HepG2 (cell line): Measurements from ENCODE around the gene SPRYD3. TPM values are rescaled to one million over a fixed set of nuclear protein-coding genes. Genes with fewer than 3 reads are reported as not detected.
A peak's percentile ranks its signal among the peaks of the same experiment; 100 is the strongest.

ENCODE experiments used
- ATM ChIP-seq: fragments of 450-650 bp; IDR thresholded peaks from 2 replicates; pipeline ENCODE4 v1.7.1; 2017; ENCODE audit warnings: mild to moderate bottlenecking, borderline replicate concordance
- CBX1 ChIP-seq: IDR thresholded peaks from one replicate; pipeline ENCODE4 v1.6.1; 2016; ENCODE audit warnings: antibody characterized with exemption, low read depth
- EEA1 ChIP-seq: sonication (generic); formaldehyde crosslinking; IDR thresholded peaks from 2 replicates; pipeline ENCODE4 v1.5.1; 2020; ENCODE audit warnings: mild to moderate bottlenecking, missing genetic modification reagents, borderline replicate concordance
- NFRKB ChIP-seq: fragments of 450-650 bp; IDR thresholded peaks from 2 replicates; pipeline ENCODE4 v1.6.1; 2017
- PITX1 ChIP-seq: sonication (generic); formaldehyde crosslinking; IDR thresholded peaks from 2 replicates; pipeline ENCODE4 v1.5.1; 2020; ENCODE audit warnings: mild to moderate bottlenecking, missing genetic modification reagents
- RFXAP ChIP-seq: sonication (generic); formaldehyde crosslinking; IDR thresholded peaks from 2 replicates; pipeline ENCODE4 v1.4.0; 2020; ENCODE audit warnings: missing genetic modification reagents, borderline replicate concordance
- TAF15 ChIP-seq: fragments of 200-400 bp; formaldehyde crosslinking; IDR thresholded peaks from one replicate; pipeline ENCODE4 v1.6.1; 2018; ENCODE audit warnings: mild to moderate bottlenecking, low read depth, low read length; ENCODE audit not compliant: poor library complexity, severe bottlenecking
- ZKSCAN1 ChIP-seq: fragments of 150-350 bp; IDR thresholded peaks from 2 replicates; pipeline ENCODE4 v1.6.1; 2014; ENCODE audit warnings: low read length
- ZNF256 ChIP-seq: sonication (generic); formaldehyde crosslinking; conservative IDR thresholded peaks from 2 replicates; pipeline ENCODE4 v1.4.0; 2020; ENCODE audit warnings: missing genetic modification reagents
- ZNF44 ChIP-seq: sonication (generic); formaldehyde crosslinking; IDR thresholded peaks from 2 replicates; pipeline ENCODE4 v1.5.1; 2020; ENCODE audit warnings: mild to moderate bottlenecking, missing genetic modification reagents
- ZNF644 ChIP-seq: IDR thresholded peaks from 2 replicates; pipeline ENCODE4 v1.6.1; 2016; ENCODE audit warnings: low read depth
- ZNF674 ChIP-seq: sonication (generic); formaldehyde crosslinking; IDR thresholded peaks from 2 replicates; pipeline ENCODE4 v1.5.0; 2020; ENCODE audit warnings: low read depth, mild to moderate bottlenecking, missing genetic modification reagents
- ZNF747 ChIP-seq: sonication (generic); formaldehyde crosslinking; IDR thresholded peaks from 2 replicates; pipeline ENCODE4 v1.8.1; 2023; ENCODE audit warnings: missing genetic modification reagents, mild to moderate bottlenecking, borderline replicate concordance
- ZNF773 ChIP-seq: sonication (generic); formaldehyde crosslinking; IDR thresholded peaks from 2 replicates; pipeline ENCODE4 v1.4.0; 2020; ENCODE audit warnings: missing genetic modification reagents, borderline replicate concordance
- polyA plus RNA-seq, 8 experiments: library from polyadenylated mRNA; depleted of rRNA in 3 of 8; stranded (reverse) in 7 of 8; unstranded in 1 of 8; fragments of >200 nt; fragmentation: Illumina TruSeq in 4 of 8; extraction: Trizol in 4 of 8; gene quantifications; 2 replicates each; pipeline versions ENCODE4 v1.2.1 to v1.2.3, GENCODE V29; 2011 to 2016; ENCODE audit warnings: low read depth in 4 of 8, missing spikeins in 1 of 8, mixed read lengths in 1 of 8; ENCODE audit not compliant: insufficient read depth in 1 of 8
- total RNA-seq, 5 experiments: library from RNA; depleted of rRNA; stranded (reverse); fragments of >200 nt; fragmentation: Illumina TruSeq; extraction: Trizol; gene quantifications; 2 replicates each; pipeline ENCODE4 v1.2.3, GENCODE V29; 2016; ENCODE audit warnings: low read depth in 1 of 5
- TF ChIP-seq, protein P1 (sequence below): sonication (generic); formaldehyde crosslinking; IDR thresholded peaks from 2 replicates; pipeline ENCODE4 v1.4.0; 2020; ENCODE audit warnings: missing genetic modification reagents
- TF ChIP-seq, protein P2 (sequence below): sonication (generic); formaldehyde crosslinking; IDR thresholded peaks from 2 replicates; pipeline ENCODE4 v1.8.0; 2022; ENCODE audit warnings: missing genetic modification reagents, mild to moderate bottlenecking, moderate library complexity, borderline replicate concordance
- TF ChIP-seq, protein P3 (sequence below): sonication (generic); formaldehyde crosslinking; IDR thresholded peaks from 2 replicates; pipeline ENCODE4 v1.5.1; 2020; ENCODE audit warnings: mild to moderate bottlenecking, missing genetic modification reagents, borderline replicate concordance
- TF ChIP-seq, protein P4 (sequence below): sonication (generic); formaldehyde crosslinking; IDR thresholded peaks from 2 replicates; pipeline ENCODE4 v1.5.1; 2020; ENCODE audit warnings: missing genetic modification reagents, mild to moderate bottlenecking, borderline replicate concordance

SPRYD3 gene
- total and polyA plus RNA-seq, 2 of the 13 experiments (the other 11 are each of a cell fraction or from before 2014, with no cell fraction given): 9.0 to 9.2 TPM

DNA sequence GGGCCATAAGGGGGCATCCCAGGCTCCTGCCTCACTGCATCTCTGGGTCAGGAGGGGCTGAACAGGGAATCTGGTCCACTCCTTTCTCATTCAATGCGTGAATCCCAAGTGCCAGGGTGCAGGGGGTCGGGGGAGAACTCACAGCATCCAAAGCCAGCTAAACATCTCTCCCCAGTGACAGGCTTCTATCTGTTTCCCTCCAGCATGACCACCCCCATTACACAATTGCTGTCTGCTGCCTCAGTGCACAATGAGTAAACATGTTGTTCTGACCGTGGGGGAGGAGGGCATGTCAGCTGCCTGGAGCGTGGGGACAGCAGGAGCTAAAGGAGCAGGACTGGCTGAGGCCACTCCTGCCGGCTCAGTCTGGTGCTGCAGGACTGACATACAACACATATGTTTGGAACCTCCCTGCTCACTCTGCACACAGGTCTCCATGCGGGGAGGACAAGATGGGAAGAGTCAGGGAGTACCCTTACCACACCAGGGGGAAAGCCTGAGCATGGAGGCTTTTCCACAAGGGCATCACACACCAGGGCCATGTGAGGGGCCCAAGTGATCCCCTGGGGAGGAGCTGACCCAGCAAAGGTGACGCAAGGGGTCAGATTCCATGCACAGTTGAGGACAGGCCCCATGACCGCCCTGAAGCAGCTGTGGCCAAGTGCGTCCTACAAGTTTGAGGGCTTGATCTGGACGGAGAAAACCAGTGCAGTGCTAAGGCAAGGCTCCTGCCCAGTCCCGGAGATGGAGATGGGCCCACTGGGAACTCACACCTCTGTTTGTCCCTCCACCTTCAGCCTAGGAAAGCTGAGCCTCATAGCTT is 27.9 kb downstream of the SPRYD3 start (continued):
- TF ChIP-seq, protein P1, sequence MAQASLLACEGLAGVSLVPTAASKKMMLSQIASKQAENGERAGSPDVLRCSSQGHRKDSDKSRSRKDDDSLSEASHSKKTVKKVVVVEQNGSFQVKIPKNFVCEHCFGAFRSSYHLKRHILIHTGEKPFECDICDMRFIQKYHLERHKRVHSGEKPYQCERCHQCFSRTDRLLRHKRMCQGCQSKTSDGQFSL (CRISPR knock-in tag): 0 out of 2 replicates have a peak, but pooled peaks have one; percentile 47
- TF ChIP-seq PITX1 (CRISPR knock-in tag): peak; percentile 77
- no peak for TF ChIP-seq ZNF256 (CRISPR knock-in tag)
- TF ChIP-seq ZNF747 (CRISPR knock-in tag): peak; percentile 31; the same call in 1 of the 2 replicates
- TF ChIP-seq, protein P2, sequence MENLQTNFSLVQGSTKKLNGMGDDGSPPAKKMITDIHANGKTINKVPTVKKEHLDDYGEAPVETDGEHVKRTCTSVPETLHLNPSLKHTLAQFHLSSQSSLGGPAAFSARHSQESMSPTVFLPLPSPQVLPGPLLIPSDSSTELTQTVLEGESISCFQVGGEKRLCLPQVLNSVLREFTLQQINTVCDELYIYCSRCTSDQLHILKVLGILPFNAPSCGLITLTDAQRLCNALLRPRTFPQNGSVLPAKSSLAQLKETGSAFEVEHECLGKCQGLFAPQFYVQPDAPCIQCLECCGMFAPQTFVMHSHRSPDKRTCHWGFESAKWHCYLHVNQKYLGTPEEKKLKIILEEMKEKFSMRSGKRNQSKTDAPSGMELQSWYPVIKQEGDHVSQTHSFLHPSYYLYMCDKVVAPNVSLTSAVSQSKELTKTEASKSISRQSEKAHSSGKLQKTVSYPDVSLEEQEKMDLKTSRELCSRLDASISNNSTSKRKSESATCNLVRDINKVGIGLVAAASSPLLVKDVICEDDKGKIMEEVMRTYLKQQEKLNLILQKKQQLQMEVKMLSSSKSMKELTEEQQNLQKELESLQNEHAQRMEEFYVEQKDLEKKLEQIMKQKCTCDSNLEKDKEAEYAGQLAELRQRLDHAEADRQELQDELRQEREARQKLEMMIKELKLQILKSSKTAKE (CRISPR knock-in tag): peak; percentile 59; the same call in 1 of the 2 replicates
- TF ChIP-seq NFRKB: no peak
- TF ChIP-seq RFXAP (CRISPR knock-in tag): 0 out of 2 replicates have a peak, but pooled peaks have one; percentile 33
- TF ChIP-seq, protein P3, sequence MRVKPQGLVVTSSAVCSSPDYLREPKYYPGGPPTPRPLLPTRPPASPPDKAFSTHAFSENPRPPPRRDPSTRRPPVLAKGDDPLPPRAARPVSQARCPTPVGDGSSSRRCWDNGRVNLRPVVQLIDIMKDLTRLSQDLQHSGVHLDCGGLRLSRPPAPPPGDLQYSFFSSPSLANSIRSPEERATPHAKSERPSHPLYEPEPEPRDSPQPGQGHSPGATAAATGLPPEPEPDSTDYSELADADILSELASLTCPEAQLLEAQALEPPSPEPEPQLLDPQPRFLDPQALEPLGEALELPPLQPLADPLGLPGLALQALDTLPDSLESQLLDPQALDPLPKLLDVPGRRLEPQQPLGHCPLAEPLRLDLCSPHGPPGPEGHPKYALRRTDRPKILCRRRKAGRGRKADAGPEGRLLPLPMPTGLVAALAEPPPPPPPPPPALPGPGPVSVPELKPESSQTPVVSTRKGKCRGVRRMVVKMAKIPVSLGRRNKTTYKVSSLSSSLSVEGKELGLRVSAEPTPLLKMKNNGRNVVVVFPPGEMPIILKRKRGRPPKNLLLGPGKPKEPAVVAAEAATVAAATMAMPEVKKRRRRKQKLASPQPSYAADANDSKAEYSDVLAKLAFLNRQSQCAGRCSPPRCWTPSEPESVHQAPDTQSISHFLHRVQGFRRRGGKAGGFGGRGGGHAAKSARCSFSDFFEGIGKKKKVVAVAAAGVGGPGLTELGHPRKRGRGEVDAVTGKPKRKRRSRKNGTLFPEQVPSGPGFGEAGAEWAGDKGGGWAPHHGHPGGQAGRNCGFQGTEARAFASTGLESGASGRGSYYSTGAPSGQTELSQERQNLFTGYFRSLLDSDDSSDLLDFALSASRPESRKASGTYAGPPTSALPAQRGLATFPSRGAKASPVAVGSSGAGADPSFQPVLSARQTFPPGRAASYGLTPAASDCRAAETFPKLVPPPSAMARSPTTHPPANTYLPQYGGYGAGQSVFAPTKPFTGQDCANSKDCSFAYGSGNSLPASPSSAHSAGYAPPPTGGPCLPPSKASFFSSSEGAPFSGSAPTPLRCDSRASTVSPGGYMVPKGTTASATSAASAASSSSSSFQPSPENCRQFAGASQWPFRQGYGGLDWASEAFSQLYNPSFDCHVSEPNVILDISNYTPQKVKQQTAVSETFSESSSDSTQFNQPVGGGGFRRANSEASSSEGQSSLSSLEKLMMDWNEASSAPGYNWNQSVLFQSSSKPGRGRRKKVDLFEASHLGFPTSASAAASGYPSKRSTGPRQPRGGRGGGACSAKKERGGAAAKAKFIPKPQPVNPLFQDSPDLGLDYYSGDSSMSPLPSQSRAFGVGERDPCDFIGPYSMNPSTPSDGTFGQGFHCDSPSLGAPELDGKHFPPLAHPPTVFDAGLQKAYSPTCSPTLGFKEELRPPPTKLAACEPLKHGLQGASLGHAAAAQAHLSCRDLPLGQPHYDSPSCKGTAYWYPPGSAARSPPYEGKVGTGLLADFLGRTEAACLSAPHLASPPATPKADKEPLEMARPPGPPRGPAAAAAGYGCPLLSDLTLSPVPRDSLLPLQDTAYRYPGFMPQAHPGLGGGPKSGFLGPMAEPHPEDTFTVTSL (CRISPR knock-in tag): no peak
- no peak for TF ChIP-seq CBX1
- no peak for TF ChIP-seq ZKSCAN1
- no peak for TF ChIP-seq ZNF644 (CRISPR knock-in tag)
- no peak for TF ChIP-seq ZNF44
- TF ChIP-seq ATM: no peak
- TF ChIP-seq ZNF674 (CRISPR knock-in tag): no peak
- TF ChIP-seq, protein P4, sequence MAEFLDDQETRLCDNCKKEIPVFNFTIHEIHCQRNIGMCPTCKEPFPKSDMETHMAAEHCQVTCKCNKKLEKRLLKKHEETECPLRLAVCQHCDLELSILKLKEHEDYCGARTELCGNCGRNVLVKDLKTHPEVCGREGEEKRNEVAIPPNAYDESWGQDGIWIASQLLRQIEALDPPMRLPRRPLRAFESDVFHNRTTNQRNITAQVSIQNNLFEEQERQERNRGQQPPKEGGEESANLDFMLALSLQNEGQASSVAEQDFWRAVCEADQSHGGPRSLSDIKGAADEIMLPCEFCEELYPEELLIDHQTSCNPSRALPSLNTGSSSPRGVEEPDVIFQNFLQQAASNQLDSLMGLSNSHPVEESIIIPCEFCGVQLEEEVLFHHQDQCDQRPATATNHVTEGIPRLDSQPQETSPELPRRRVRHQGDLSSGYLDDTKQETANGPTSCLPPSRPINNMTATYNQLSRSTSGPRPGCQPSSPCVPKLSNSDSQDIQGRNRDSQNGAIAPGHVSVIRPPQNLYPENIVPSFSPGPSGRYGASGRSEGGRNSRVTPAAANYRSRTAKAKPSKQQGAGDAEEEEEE: peak; percentile 64; the same call in 1 of the 2 replicates
- TF ChIP-seq EEA1 (CRISPR knock-in tag): 0 out of 2 replicates have a peak, but pooled peaks have one; percentile 17
- no peak for TF ChIP-seq TAF15
- no peak for TF ChIP-seq ZNF773
